Choroid plexus epithelial cell (primary cell): ENCODE measurements around the gene SLC4A3.
A peak's percentile ranks its signal among the peaks of the same experiment; 100 is the strongest.

Experiments used
- DNase-seq: peaks from one replicate; pipeline ENCODE4 v3.0.0-alpha.2; 2010; ENCODE audit warnings: low read depth
- H3K4me3 ChIP-seq: 2 replicates; pipeline ENCODE4 v1.5.1; 2011; ENCODE audit warnings: low read depth, mild to moderate bottlenecking, control low read depth, low read length, moderate library complexity
- TF ChIP-seq, protein P1 (sequence below): conservative IDR thresholded peaks from 2 replicates; pipeline ENCODE4 v1.5.1; 2011; ENCODE audit warnings: low read depth, mild to moderate bottlenecking, control low read depth, inconsistent platforms, low read length, moderate library complexity

SLC4A3 gene

GRCh38 chr2:219613461-219614070, 13.9 kb upstream of the SLC4A3 start:
- H3K4me3 ChIP-seq: no peak overlapping the region
- TF ChIP-seq, protein P1, sequence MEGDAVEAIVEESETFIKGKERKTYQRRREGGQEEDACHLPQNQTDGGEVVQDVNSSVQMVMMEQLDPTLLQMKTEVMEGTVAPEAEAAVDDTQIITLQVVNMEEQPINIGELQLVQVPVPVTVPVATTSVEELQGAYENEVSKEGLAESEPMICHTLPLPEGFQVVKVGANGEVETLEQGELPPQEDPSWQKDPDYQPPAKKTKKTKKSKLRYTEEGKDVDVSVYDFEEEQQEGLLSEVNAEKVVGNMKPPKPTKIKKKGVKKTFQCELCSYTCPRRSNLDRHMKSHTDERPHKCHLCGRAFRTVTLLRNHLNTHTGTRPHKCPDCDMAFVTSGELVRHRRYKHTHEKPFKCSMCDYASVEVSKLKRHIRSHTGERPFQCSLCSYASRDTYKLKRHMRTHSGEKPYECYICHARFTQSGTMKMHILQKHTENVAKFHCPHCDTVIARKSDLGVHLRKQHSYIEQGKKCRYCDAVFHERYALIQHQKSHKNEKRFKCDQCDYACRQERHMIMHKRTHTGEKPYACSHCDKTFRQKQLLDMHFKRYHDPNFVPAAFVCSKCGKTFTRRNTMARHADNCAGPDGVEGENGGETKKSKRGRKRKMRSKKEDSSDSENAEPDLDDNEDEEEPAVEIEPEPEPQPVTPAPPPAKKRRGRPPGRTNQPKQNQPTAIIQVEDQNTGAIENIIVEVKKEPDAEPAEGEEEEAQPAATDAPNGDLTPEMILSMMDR: no peak
- DNase-seq: no peak

DNA sequence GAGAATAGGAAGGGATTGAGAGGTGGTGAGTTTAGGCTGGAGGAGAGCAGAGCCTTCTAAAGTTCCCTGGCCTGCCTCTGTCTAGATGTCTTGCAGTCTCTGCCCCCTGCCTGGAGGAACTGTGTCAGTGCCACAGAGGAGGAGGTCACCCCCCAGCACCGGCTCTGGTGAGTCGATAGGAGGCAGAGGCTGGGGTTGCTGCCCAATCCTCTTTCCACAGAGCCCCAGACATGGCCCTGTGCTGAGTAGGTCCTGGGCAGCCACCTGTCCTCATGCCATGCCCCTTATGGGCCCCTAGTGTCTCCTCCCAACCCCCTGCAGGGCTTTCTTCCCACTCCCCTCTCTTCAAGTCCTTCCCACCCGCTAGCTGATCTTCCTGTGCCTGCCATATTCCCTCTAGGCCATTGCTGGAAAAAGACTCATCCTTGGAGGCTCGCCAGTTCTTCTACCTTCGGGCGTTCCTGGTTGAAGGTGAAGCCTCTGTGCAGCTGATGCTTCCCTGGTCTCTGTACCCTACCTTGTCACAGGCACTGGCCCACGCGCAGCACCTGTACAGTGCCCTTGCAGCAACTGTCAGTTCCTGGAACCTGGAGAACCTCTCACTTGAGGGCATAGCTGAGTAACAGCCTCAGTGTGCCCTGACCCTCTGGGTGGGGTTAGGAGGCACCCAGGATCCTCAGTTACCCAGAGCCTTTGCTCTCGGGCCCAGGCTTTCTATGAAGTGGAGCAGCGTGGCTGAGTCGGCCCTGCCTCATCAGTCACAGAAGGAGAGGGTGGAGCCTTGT, 13.2 kb upstream of the SLC4A3 start:
- no peak for DNase-seq
- no peak overlapping the region for H3K4me3 ChIP-seq
- TF ChIP-seq, protein P1: no peak

DNA sequence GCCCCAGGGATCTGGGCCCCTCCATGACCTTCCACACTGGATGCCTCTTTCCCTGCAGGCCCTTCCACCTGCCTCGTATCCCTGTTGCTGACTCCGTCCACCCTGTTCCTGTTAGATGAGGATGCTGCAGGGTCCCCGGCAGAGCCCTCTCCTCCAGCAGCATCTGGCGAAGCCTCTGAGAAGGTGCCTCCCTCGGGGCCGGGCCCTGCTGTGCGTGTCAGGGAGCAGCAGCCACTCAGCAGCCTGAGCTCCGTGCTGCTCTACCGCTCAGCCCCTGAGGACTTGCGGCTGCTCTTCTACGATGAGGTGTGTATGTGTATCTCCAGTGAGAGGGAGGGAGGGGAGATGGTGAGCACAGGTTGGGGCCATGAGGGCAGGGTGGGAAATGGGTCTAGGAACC, 12.4 kb upstream of the SLC4A3 start:
- TF ChIP-seq, protein P1: no peak
- no peak overlapping the region for H3K4me3 ChIP-seq
- DNase-seq: no peak

GRCh38 chr2:219615894-219616293, 11.5 kb upstream of the SLC4A3 start:
- TF ChIP-seq, protein P1: no peak
- H3K4me3 ChIP-seq: no peak overlapping the region
- DNase-seq: no peak

DNA sequence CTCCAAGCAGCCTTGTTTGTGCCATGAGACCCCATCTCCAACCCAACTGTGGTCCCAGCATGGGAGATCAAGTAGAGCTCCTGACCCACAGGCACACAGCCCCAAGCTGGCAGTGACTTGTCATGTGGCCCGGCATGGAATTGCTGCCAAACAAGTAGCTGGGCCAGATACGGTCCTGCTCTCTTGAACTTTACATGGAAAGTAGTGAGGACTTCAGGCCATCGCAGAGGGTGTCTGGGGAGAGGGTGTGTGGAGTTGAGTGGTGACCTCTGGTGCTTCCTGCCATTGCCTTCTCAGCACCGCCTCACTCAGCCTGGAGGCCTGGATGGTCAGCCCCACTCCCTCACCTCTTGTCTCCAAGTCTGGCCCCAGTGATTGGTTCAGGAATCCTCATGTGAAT, 10.9 kb upstream of the SLC4A3 start:
- TF ChIP-seq, protein P1: no peak
- DNase-seq: no peak
- H3K4me3 ChIP-seq: no peak overlapping the region

DNA sequence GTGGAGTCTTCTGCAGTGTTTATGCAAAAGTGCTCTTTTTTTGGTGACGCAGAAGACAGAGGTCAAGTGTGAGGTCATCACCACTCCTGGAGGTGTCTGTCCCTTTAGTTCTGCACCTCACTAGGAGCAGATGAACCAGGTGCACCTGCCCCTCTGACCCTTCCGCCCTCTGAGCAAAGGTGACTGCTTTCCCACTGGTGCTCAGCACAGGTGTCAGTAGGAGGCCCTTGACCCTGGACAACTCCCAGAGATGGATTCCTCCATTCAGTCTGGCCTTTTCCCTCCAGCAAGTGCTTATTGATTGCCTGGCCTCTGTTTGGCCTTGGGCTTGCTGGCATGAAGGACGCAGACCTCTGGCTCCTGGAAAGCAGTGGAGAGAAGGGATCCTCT, 8.7 kb upstream of the SLC4A3 start:
- no peak for DNase-seq
- TF ChIP-seq, protein P1: no peak
- no peak overlapping the region for H3K4me3 ChIP-seq

GRCh38 chr2:219619235-219619634, 8.2 kb upstream of the SLC4A3 start:
- TF ChIP-seq, protein P1: peak; percentile 13
- DNase-seq: no peak
- no peak overlapping the region for H3K4me3 ChIP-seq
